Fibroblast of skin of right quadriceps (primary cell): ENCODE measurements around the gene C9orf40.

Experiments
- DNase-seq: peaks from one replicate; pipeline ENCODE4 v3.0.0-alpha.2; 2013

Gene C9orf40

GRCh38 chr9:74935008-74935407, 17.7 kb downstream of the C9orf40 start:
- DNase-seq = peak; percentile 14

GRCh38 chr9:74921737-74922136, 31.0 kb downstream of the C9orf40 start:
- DNase-seq = no peak

GRCh38 chr9:74920944-74921626, 31.6 kb downstream of the C9orf40 start:
- no peak for DNase-seq

- DNase-seq = no peak
These were observed 42.7 kb downstream of the C9orf40 start for GRCh38 chr9:74910036-74910435.

GRCh38 chr9:74908665-74909064, 44.0 kb downstream of the C9orf40 start:
- no peak for DNase-seq

GRCh38 chr9:74907085-74907484, 45.6 kb downstream of the C9orf40 start:
- no peak for DNase-seq

GRCh38 chr9:74901001-74901400, 51.7 kb downstream of the C9orf40 start:
- no peak for DNase-seq
